Smooth muscle cell (in vitro differentiated cells): Measurements from ENCODE around the gene HSPA9. TPM values are rescaled to one million over a fixed set of nuclear protein-coding genes. Genes with fewer than 3 reads are reported as not detected.
A peak's percentile ranks its signal among the peaks of the same experiment; 100 is the strongest.

ENCODE experiments used
- DNase-seq: peaks from one replicate; lab custom pipeline; 2025; ENCODE audit not compliant: unreplicated experiment; lab: John Stamatoyannopoulos, UW
- H2AFZ ChIP-seq: fragments of 200-600 bp; sonication (generic); 2 replicates; pipeline ENCODE4 v1.6.0; 2016; ENCODE audit warnings: antibody characterized with exemption, low read depth, mild to moderate bottlenecking
- H3F3A ChIP-seq: fragments of 200-600 bp; sonication (generic); 2 replicates; pipeline ENCODE4 v1.6.0; 2017; ENCODE audit warnings: antibody characterized with exemption, low read depth
- H3K27ac ChIP-seq: fragments of 200-600 bp; sonication (generic); 2 replicates; pipeline ENCODE4 v1.5.1; 2016; ENCODE audit warnings: low read depth, mild to moderate bottlenecking
- H3K27me3 ChIP-seq: fragments of 200-600 bp; sonication (generic); 2 replicates; pipeline ENCODE4 v1.6.1; 2016; ENCODE audit warnings: low read depth, mild to moderate bottlenecking
- H3K36me3 ChIP-seq: fragments of 200-600 bp; sonication (generic); 2 replicates; pipeline ENCODE4 v1.5.1; 2016; ENCODE audit warnings: low read depth
- H3K4me1 ChIP-seq: fragments of 200-600 bp; sonication (generic); 2 replicates; pipeline ENCODE4 v1.5.1; 2016; ENCODE audit warnings: low read depth
- H3K4me2 ChIP-seq: fragments of 200-600 bp; sonication (generic); 2 replicates; pipeline ENCODE4 v1.6.0; 2016; ENCODE audit warnings: mild to moderate bottlenecking
- H3K4me3 ChIP-seq: fragments of 200-600 bp; sonication (generic); 2 replicates; pipeline ENCODE4 v1.5.1; 2016; ENCODE audit warnings: mild to moderate bottlenecking
- H3K79me2 ChIP-seq: fragments of 200-600 bp; sonication (generic); 2 replicates; pipeline ENCODE4 v1.6.0; 2016; ENCODE audit warnings: low read depth, mild to moderate bottlenecking
- H3K9ac ChIP-seq: fragments of 200-600 bp; sonication (generic); 2 replicates; pipeline ENCODE4 v1.6.0; 2016; ENCODE audit warnings: low read depth
- H3K9me3 ChIP-seq: fragments of 200-600 bp; sonication (generic); replicated peaks from 2 replicates; pipeline ENCODE4 v1.5.1; 2016; ENCODE audit warnings: low read depth
- H4K20me1 ChIP-seq: fragments of 200-600 bp; sonication (generic); 2 replicates; pipeline ENCODE4 v1.6.0; 2016; ENCODE audit warnings: low read depth
- WGBS: methylation state at CpG from one replicate; pipeline ENCODE4 v1.1.7; 2016; ENCODE audit warnings: low lambda C conversion rate; 5-methylcytosine and 5-hydroxymethylcytosine counted together
- polyA plus RNA-seq: library from polyadenylated mRNA; unstranded; fragments of >200 nt; fragmentation: Nextera tagmentation; extraction: Ambion mirVana; gene quantifications from 2 replicates; pipeline ENCODE4 v1.2.1, GENCODE V29; 2016
- total RNA-seq: library from RNA; depleted of rRNA; stranded (reverse); fragments of >200 nt; gene quantifications from 2 replicates; pipeline ENCODE4 v1.2.3, GENCODE V29; 2014
- TF ChIP-seq, protein P1 (sequence below): fragments of 200-600 bp; sonication (generic); IDR thresholded peaks from 2 replicates; pipeline ENCODE4 v1.5.1; 2017; ENCODE audit warnings: borderline replicate concordance, mild to moderate bottlenecking, antibody characterized with exemption; ENCODE audit not compliant: insufficient read depth, poor library complexity, severe bottlenecking

The HSPA9 gene
- total and polyA plus RNA-seq, 2 experiments from 2014 or later: 136 to 263 TPM

GRCh38 chr5:138557677-138558076 lies 17.5 kb downstream of the HSPA9 start:
- H3K4me3 ChIP-seq: no peak overlapping the region
- peaks cover 53% of the 10 kb centered on the region for H4K20me1 ChIP-seq
- H3K4me2 ChIP-seq: no peak overlapping the region
- WGBS: 93% methylated on average over 2 of the region's 2 CpGs
- H3K4me1 ChIP-seq: no peaks in the 10 kb centered on the region
- peaks cover 50% of the 10 kb centered on the region for H3K36me3 ChIP-seq
- H3F3A ChIP-seq: peaks cover 52% of the 10 kb centered on the region
- peaks cover 24% of the 10 kb centered on the region for H3K79me2 ChIP-seq
- H2AFZ ChIP-seq: no peak overlapping the region
- no peak for DNase-seq
- no peaks in the 10 kb centered on the region for H3K27me3 ChIP-seq
- no peaks in the 10 kb centered on the region for H3K9me3 ChIP-seq
- H3K9ac ChIP-seq: no peak overlapping the region
- peak overlapping the region; percentile 5 for H3K27ac ChIP-seq
- TF ChIP-seq, protein P1, sequence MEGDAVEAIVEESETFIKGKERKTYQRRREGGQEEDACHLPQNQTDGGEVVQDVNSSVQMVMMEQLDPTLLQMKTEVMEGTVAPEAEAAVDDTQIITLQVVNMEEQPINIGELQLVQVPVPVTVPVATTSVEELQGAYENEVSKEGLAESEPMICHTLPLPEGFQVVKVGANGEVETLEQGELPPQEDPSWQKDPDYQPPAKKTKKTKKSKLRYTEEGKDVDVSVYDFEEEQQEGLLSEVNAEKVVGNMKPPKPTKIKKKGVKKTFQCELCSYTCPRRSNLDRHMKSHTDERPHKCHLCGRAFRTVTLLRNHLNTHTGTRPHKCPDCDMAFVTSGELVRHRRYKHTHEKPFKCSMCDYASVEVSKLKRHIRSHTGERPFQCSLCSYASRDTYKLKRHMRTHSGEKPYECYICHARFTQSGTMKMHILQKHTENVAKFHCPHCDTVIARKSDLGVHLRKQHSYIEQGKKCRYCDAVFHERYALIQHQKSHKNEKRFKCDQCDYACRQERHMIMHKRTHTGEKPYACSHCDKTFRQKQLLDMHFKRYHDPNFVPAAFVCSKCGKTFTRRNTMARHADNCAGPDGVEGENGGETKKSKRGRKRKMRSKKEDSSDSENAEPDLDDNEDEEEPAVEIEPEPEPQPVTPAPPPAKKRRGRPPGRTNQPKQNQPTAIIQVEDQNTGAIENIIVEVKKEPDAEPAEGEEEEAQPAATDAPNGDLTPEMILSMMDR: no peak

DNA sequence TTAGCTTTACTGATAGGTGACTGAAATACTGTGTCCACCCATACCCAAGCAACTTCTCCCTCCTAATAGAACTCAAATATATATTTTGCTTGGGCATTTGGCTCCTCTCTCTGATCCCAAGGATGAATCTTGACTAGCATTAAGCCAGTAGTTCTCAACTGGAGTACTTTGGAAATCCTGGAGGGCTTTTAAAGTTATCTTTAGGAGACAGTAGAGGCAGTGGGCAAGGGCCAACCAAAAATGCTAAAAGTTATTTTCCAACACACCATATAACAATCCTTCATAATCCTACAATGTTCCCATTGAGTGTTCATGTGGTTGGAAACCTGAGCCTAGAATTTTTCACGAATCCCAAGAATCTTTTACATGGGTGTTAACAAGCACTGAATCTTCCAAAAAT lies 21.1 kb downstream of the HSPA9 start:
- Histone ChIP-seq H3K9ac (no peak overlapping the region), H3K4me2 (no peak overlapping the region), H3K36me3 (peaks cover 30% of the 10 kb centered on the region), H3K4me1 (no peaks in the 10 kb centered on the region), H3K4me3 (no peak overlapping the region), H3K27me3 (no peaks in the 10 kb centered on the region), H2AFZ (no peak overlapping the region), H3F3A (peaks cover 54% of the 10 kb centered on the region), H3K9me3 (no peaks in the 10 kb centered on the region), H4K20me1 (peaks cover 39% of the 10 kb centered on the region), H3K79me2 (peaks cover 11% of the 10 kb centered on the region), H3K27ac (peak overlapping the region; percentile 20)
- DNase-seq: no peak
- TF ChIP-seq, protein P1: no peak
- 97% methylated on average over 1 of the region's 1 CpG for WGBS

DNA sequence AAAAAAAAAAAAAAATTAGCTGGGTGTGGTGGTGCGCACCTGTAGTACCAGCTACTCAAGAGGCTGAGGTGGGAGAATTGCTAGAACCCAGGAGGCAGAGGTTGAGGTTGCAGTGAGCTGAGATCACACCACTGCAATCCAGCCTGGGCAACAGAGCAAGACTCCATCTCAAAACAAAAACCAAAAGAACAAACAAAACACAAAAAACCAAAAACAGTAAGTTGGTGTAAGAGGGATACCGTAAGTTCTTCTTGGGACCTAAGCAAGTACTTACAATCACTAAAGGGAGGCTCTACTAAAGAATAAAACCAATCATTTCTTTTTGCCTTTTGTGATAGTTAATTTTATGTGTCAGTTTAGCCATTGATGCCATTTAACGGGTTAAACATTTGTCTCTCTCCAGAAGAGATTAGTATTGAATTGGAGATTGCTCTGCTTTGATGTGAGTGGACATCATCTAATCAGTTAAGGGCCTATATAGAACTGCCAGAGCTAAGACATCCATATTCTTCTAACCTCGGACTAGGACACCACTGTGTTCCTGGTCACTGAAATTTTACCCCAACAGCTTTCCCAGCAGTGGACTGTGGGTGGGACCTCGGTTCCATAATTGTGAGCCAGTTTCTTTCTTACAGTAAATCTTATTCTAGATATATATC lies 21.6 kb downstream of the HSPA9 start:
- Histone ChIP-seq H3K9me3 (no peaks in the 10 kb centered on the region), H3K9ac (no peak overlapping the region), H2AFZ (no peak overlapping the region), H3K4me1 (no peaks in the 10 kb centered on the region), H3K27ac (peak overlapping the region; percentile 20), H3K4me3 (no peak overlapping the region), H3K79me2 (peaks cover 17% of the 10 kb centered on the region), H4K20me1 (peaks cover 35% of the 10 kb centered on the region), H3K27me3 (no peaks in the 10 kb centered on the region), H3K4me2 (no peak overlapping the region), H3K36me3 (peaks cover 29% of the 10 kb centered on the region), H3F3A (peaks cover 50% of the 10 kb centered on the region)
- TF ChIP-seq, protein P1: no peak
- DNase-seq: no peak
- 97% methylated on average over 5 of the region's 5 CpGs for WGBS

GRCh38 chr5:138552657-138553056 lies 22.5 kb downstream of the HSPA9 start:
- H3K36me3 ChIP-seq: peaks cover 20% of the 10 kb centered on the region
- peaks cover 35% of the 10 kb centered on the region for H4K20me1 ChIP-seq
- peaks cover 47% of the 10 kb centered on the region for H3F3A ChIP-seq
- no peak overlapping the region for H3K9ac ChIP-seq
- H2AFZ ChIP-seq: no peak overlapping the region
- H3K4me2 ChIP-seq: no peak overlapping the region
- H3K9me3 ChIP-seq: no peaks in the 10 kb centered on the region
- WGBS: 88% methylated on average over 4 of the region's 4 CpGs
- TF ChIP-seq, protein P1: no peak
- H3K79me2 ChIP-seq: peaks cover 26% of the 10 kb centered on the region
- H3K27ac ChIP-seq: no peak overlapping the region
- H3K4me1 ChIP-seq: no peaks in the 10 kb centered on the region
- H3K27me3 ChIP-seq: no peaks in the 10 kb centered on the region
- no peak for DNase-seq
- no peak overlapping the region for H3K4me3 ChIP-seq
